GM12872 (cell line): Measurements from ENCODE around the gene SNPH.

Source experiments
- CTCF ChIP-seq: IDR thresholded peaks from 3 replicates; pipeline ENCODE4 v1.5.1; 2011; ENCODE audit warnings: low read depth, mild to moderate bottlenecking, low read length, moderate library complexity; ENCODE audit not compliant: insufficient read depth

The SNPH gene

GRCh38 chr20:1346315-1346969 lies 80.3 kb downstream of the SNPH start:
- no peak for TF ChIP-seq CTCF

- TF ChIP-seq CTCF = no peak
Measured at GRCh38 chr20:1353956-1354355, 87.9 kb downstream of the SNPH start.

GRCh38 chr20:1357921-1358671 lies 92.0 kb downstream of the SNPH start:
- TF ChIP-seq CTCF = no peak
